Spleen (tissue), 7 donors: ENCODE results near the gene HRH2.

Experiments used
- CTCF ChIP-seq, 11 experiments: fragments of 200-600 bp in 7 of 11; fragments of 450-650 bp in 4 of 11; sonication (generic) in 4 of 11; IDR thresholded peaks in 8 of 11; conservative IDR thresholded peaks in 3 of 11; 1 replicate in 7 of 11; 2 replicates in 4 of 11; pipeline versions ENCODE4 v1.4.0 to v1.8.0; 2016 to 2021; ENCODE audit warnings: antibody characterized with exemption in 11 of 11, inconsistent platforms in 4 of 11, mild to moderate bottlenecking in 1 of 11
- POLR2A ChIP-seq, 3 donors: fragments of 450-650 bp; IDR thresholded peaks; one replicate each; pipeline ENCODE4 v1.5.1; 2017; ENCODE audit warnings: antibody characterized with exemption in 3 of 3, mild to moderate bottlenecking in 1 of 3
- POLR2AphosphoS5 ChIP-seq, 3 donors: sonication (generic); formaldehyde crosslinking; IDR thresholded peaks; one replicate each; pipeline ENCODE4 v1.5.1; 2017; ENCODE audit warnings: antibody characterized with exemption in 3 of 3
- donor health status: DM: no; HTN: no; CAD: no; lungs with moderate emphysema.
- donor health status: DM: no; HTN: no; CAD: no.
- donor health status: DM: no; HTN: no; CAD: no.

- TF ChIP-seq POLR2A (IDR thresholded peaks at IDR 0.05) (no peak), CTCF (IDR thresholded peaks at IDR 0.05 in 8 of 11, conservative IDR thresholded peaks at IDR 0.05 in 3 of 11) (no peak), POLR2AphosphoS5 (IDR thresholded peaks at IDR 0.05) (no peak)
These were observed 95.1 kb downstream of the HRH2 start for GRCh38 chr5:175752826-175753535.
